Measurements from ENCODE around the gene LRP2.
"Not testable (repeated sequence)": the region's sequence is repeated elsewhere in the genome, so short reads cannot be mapped to it uniquely, and the experiment has no call there.

LRP2 gene

GRCh38 chr2:169345486-169346437 is 16.6 kb downstream of the LRP2 start:
- no peak for DNase-seq

GRCh38 chr2:169344736-169345485 is 17.4 kb downstream of the LRP2 start:
- DNase-seq, result no peak

GRCh38 chr2:169343202-169343601 is 19.1 kb downstream of the LRP2 start:
- no peak for DNase-seq

- DNase-seq, result no peak
Measured at GRCh38 chr2:169339657-169340056, 22.7 kb downstream of the LRP2 start.

- DNase-seq, result no peak
Measured at GRCh38 chr2:169336695-169337094, 25.6 kb downstream of the LRP2 start.

GRCh38 chr2:169330555-169331198 is 31.7 kb downstream of the LRP2 start:
- DNase-seq, result no peak

GRCh38 chr2:169329688-169330554 is 32.4 kb downstream of the LRP2 start:
- no peak for DNase-seq

- DNase-seq, result no peak
Measured at GRCh38 chr2:169328785-169329184, 33.5 kb downstream of the LRP2 start.

- DNase-seq, result not testable (repeated sequence)
Measured at GRCh38 chr2:169327837-169328236, 34.5 kb downstream of the LRP2 start.

GRCh38 chr2:169325886-169326285 is 36.4 kb downstream of the LRP2 start:
- DNase-seq, result not testable (repeated sequence)

GRCh38 chr2:169324581-169325260 is 37.6 kb downstream of the LRP2 start:
- DNase-seq, result no peak

GRCh38 chr2:169323841-169324240 is 38.5 kb downstream of the LRP2 start:
- no peak for DNase-seq

- DNase-seq, result no peak
Measured at GRCh38 chr2:169320561-169320960, 41.8 kb downstream of the LRP2 start.

GRCh38 chr2:169315357-169315756 is 47.0 kb downstream of the LRP2 start:
- no peak for DNase-seq

GRCh38 chr2:169308349-169308748 is 54.0 kb downstream of the LRP2 start:
- DNase-seq, result not testable (repeated sequence)

- not testable (repeated sequence) for DNase-seq
Measured at GRCh38 chr2:169304689-169305088, 57.6 kb downstream of the LRP2 start.

- DNase-seq, result no peak
Measured at GRCh38 chr2:169303579-169304305, 58.6 kb downstream of the LRP2 start.

- no peak for DNase-seq
Measured at GRCh38 chr2:169302364-169302763, 60.0 kb downstream of the LRP2 start.

- no peak for DNase-seq
Measured at GRCh38 chr2:169301596-169302335, 60.6 kb downstream of the LRP2 start.
